Natural killer cell (primary cell): Measurements from ENCODE around the gene CCL22. TPM values are rescaled to one million over a fixed set of nuclear protein-coding genes. Genes with fewer than 3 reads are reported as not detected.

Experiments
- ATAC-seq, 3 donors: fragments of 150-1000 bp in 2 of 3; fragments of 200-7000 bp in 1 of 3; cut with Tn5 transposase; 1 replicate in 1 of 3; 2 replicates in 2 of 3; pipeline ENCODE4 v1.10.0; 2021; ENCODE audit warnings: mild to moderate bottlenecking in 2 of 3, moderate library complexity in 2 of 3
- DNase-seq, 2 donors: peaks; one replicate each; pipeline versions ENCODE4 v3.0.0 to v3.0.0-alpha.2; 2013 to 2021; ENCODE audit warnings: mixed read lengths in 1 of 2
- H3K27ac ChIP-seq: one replicate; pipeline ENCODE4 v1.5.1; 2013; ENCODE audit warnings: mild to moderate bottlenecking, low read length
- H3K27me3 ChIP-seq: one replicate; pipeline ENCODE4 v1.6.1; 2013; ENCODE audit warnings: low read length; ENCODE audit not compliant: control insufficient read depth, insufficient read depth
- H3K36me3 ChIP-seq: one replicate; pipeline ENCODE4 v1.6.1; 2013; ENCODE audit warnings: low read length; ENCODE audit not compliant: control insufficient read depth, insufficient read depth
- H3K4me1 ChIP-seq: one replicate; pipeline ENCODE4 v1.6.1; 2013; ENCODE audit warnings: low read length; ENCODE audit not compliant: control insufficient read depth, insufficient read depth
- H3K4me3 ChIP-seq: one replicate; pipeline ENCODE4 v1.5.1; 2013; ENCODE audit warnings: low read length
- H3K9me3 ChIP-seq: one replicate; pipeline ENCODE4 v1.6.1; 2013; ENCODE audit warnings: low read length; ENCODE audit not compliant: control insufficient read depth, insufficient read depth
- H3K27ac Mint-ChIP-seq, 2 donors: one replicate each; pipeline ENCODE4 v1.8.0; 2022; ENCODE audit warnings: mild to moderate bottlenecking in 2 of 2, mixed read lengths in 2 of 2, moderate library complexity in 1 of 2
- H3K27me3 Mint-ChIP-seq, 2 donors: one replicate each; pipeline ENCODE4 v1.8.0; 2022; ENCODE audit warnings: low read depth in 2 of 2, mixed read lengths in 2 of 2
- H3K36me3 Mint-ChIP-seq: one replicate; pipeline ENCODE4 v1.8.0; 2022; ENCODE audit warnings: mixed read lengths
- H3K4me1 Mint-ChIP-seq, 2 donors: one replicate each; pipeline ENCODE4 v1.8.0; 2022; ENCODE audit warnings: mixed read lengths in 2 of 2
- H3K4me3 Mint-ChIP-seq: one replicate; pipeline ENCODE4 v1.8.0; 2022; ENCODE audit warnings: mild to moderate bottlenecking, moderate library complexity, mixed read lengths
- H3K9me3 Mint-ChIP-seq, 2 donors: one replicate each; pipeline ENCODE4 v1.8.0; 2022; ENCODE audit warnings: mixed read lengths in 2 of 2
- WGBS: methylation state at CpG from one replicate; pipeline ENCODE4 v1.1.7; 2013; ENCODE audit warnings: missing lambda C conversion rate; ENCODE audit not compliant: insufficient coverage; 5-methylcytosine and 5-hydroxymethylcytosine counted together
- intact Hi-C: fragments of 100-400 bp; cut with micrococcal nuclease; formaldehyde crosslinking; loops from one replicate; pipeline ENCODE4 v1.14.2; 2022
- total RNA-seq, 4 donors: library from RNA; stranded (reverse); fragments of 120-200 nt in 1 of 4; gene quantifications; one replicate each; pipeline versions ENCODE4 v1.2.3 to v1.2.4, GENCODE V29; 2013 to 2022
- TF ChIP-seq, protein P1 (sequence below): fragments of 200-600 bp; IDR thresholded peaks from one replicate; pipeline ENCODE4 v1.8.0; 2022; ENCODE audit warnings: antibody characterized with exemption

The CCL22 gene
- total RNA-seq, 3 donors from 2014 or later (not counting 1 experiment from before 2014, with no cell fraction given) = 0.14 TPM; not detected in 2

DNA sequence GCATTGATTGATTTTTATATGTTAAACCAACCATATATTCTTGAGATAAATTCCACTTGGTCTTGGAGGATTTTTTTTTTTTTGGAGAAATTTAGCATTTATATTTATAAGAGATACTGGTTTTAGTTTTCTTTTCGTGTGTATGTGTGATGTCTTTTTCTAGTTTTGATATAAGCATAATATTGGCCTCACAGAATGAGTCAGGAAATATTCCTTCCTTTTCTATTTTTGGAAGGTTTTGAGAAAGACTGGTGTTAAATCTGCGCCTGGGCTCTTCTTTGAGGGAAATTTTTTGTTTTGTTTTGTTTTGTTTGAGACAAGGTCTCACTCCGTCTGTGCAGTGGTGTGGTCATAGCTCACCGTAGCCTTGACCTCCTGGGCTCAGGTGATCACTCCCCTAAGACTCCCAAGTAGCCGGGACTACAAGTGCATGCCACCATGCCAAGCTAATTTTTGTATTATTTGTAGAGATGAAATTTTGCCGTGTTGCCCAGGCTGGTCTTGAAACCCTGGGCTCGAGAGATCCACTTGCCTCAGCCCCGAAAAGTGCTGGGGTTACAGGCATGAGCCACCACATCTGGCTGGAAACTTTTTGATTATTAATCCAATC, 28.8 kb upstream of the CCL22 start:
- Mint-ChIP-seq H3K4me3 (no peak overlapping the region), H3K36me3 (peaks cover 6% of the 10 kb centered on the region), H3K27me3 (peaks cover 10 to 42% of the 10 kb centered on the region in 2 donors), H3K27ac (no peak overlapping the region), H3K9me3 (no peaks in the 10 kb centered on the region), H3K4me1 (no peaks in the 10 kb centered on the region)
- H3K9me3 ChIP-seq = no peaks in the 10 kb centered on the region
- no peaks in the 10 kb centered on the region for H3K27me3 ChIP-seq
- ATAC-seq = no peak
- no peak overlapping the region for H3K27ac ChIP-seq
- no peak for DNase-seq
- H3K36me3 ChIP-seq = no peaks in the 10 kb centered on the region
- no peaks in the 10 kb centered on the region for H3K4me1 ChIP-seq
- WGBS = 75% methylated on average over 7 of the region's 8 CpGs
- intact Hi-C loops = no loop called here
- no peak overlapping the region for H3K4me3 ChIP-seq
- TF ChIP-seq, protein P1, sequence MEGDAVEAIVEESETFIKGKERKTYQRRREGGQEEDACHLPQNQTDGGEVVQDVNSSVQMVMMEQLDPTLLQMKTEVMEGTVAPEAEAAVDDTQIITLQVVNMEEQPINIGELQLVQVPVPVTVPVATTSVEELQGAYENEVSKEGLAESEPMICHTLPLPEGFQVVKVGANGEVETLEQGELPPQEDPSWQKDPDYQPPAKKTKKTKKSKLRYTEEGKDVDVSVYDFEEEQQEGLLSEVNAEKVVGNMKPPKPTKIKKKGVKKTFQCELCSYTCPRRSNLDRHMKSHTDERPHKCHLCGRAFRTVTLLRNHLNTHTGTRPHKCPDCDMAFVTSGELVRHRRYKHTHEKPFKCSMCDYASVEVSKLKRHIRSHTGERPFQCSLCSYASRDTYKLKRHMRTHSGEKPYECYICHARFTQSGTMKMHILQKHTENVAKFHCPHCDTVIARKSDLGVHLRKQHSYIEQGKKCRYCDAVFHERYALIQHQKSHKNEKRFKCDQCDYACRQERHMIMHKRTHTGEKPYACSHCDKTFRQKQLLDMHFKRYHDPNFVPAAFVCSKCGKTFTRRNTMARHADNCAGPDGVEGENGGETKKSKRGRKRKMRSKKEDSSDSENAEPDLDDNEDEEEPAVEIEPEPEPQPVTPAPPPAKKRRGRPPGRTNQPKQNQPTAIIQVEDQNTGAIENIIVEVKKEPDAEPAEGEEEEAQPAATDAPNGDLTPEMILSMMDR = no peak

DNA sequence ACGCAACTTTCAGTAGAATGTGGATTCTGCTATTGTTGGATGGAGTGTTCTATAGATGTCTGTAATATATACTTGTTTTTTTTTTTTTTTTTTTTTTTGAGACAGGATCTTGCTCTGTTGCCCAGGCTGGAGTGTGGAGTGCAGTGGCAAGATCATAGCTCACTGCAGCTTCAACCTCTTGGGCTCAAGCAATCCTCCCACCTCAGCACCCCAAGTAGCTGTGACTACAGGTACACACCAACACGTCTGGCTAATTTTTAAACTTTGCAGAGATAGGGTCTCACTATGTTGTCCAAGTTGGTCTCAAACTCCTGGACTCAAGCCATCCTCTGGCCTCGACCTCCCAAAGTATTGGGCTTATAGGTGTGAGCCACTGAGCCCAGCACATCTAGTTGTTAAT, 27.2 kb upstream of the CCL22 start:
- intact Hi-C loops = no loop called here
- Histone ChIP-seq H3K9me3 (no peaks in the 10 kb centered on the region), H3K27ac (no peak overlapping the region), H3K4me3 (no peak overlapping the region), H3K4me1 (no peaks in the 10 kb centered on the region), H3K36me3 (no peaks in the 10 kb centered on the region), H3K27me3 (no peaks in the 10 kb centered on the region)
- TF ChIP-seq, protein P1 = no peak
- Mint-ChIP-seq H3K27ac (no peak overlapping the region), H3K27me3 (peaks cover 15 to 50% of the 10 kb centered on the region in 2 donors), H3K9me3 (no peaks in the 10 kb centered on the region), H3K36me3 (peaks cover 6% of the 10 kb centered on the region), H3K4me1 (no peaks in the 10 kb centered on the region), H3K4me3 (no peak overlapping the region)
- WGBS = 84% methylated on average over 3 of the region's 3 CpGs
- DNase-seq (no peak), ATAC-seq (no peak)

DNA sequence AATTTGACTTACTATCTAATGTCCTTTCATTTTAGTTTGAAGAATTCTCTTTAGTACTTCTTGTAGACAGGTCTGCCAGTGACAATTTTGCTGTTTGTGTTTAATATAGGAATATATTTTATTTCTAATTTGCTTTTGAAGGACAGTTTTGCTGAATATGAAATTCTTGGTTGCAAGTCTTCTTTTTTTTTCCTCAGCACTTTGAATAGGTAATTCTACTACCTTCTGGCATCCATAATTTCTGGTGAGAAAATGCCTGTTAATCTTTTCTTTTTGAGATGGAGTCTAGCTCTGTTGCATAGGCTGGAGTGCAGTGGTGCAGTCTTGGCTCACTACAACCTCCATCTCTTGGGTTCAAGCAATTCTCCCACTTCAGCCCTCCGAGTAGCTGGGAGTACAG, 25.2 kb upstream of the CCL22 start:
- intact Hi-C loops = no loop called here
- Mint-ChIP-seq H3K27me3 (peaks cover 17 to 54% of the 10 kb centered on the region in 2 donors), H3K27ac (no peak overlapping the region), H3K4me1 (no peaks in the 10 kb centered on the region), H3K9me3 (no peaks in the 10 kb centered on the region), H3K36me3 (peaks cover 6% of the 10 kb centered on the region), H3K4me3 (no peak overlapping the region)
- H3K27me3 ChIP-seq = no peaks in the 10 kb centered on the region
- no peaks in the 10 kb centered on the region for H3K9me3 ChIP-seq
- no peaks in the 10 kb centered on the region for H3K4me1 ChIP-seq
- H3K27ac ChIP-seq = no peak overlapping the region
- no peak for DNase-seq
- 100% methylated on average over 1 of the region's 1 CpG for WGBS
- H3K4me3 ChIP-seq = no peak overlapping the region
- TF ChIP-seq, protein P1 = no peak
- no peaks in the 10 kb centered on the region for H3K36me3 ChIP-seq
- no peak for ATAC-seq

DNA sequence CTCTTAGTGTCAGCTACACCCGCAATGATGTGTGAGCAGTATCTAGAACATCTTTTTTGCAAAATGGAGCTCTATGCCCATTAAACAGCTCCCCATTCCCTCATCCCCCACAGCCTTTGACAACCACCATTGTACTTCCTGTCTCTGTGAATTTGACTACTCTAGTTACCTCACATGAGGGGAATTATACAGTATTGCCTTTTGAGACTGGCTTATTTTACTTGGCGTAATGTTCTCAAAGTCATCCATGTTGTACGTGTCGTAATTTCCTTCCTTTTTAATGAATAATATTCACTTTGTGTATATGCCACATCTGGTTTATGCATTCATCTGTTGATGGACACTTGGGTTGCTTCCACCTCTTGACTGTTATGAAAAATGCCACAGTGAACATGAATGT, 23.2 kb upstream of the CCL22 start:
- Histone ChIP-seq H3K4me1 (no peaks in the 10 kb centered on the region), H3K4me3 (no peak overlapping the region), H3K27me3 (no peaks in the 10 kb centered on the region), H3K9me3 (no peaks in the 10 kb centered on the region), H3K27ac (no peak overlapping the region), H3K36me3 (no peaks in the 10 kb centered on the region)
- Mint-ChIP-seq H3K4me1 (no peaks in the 10 kb centered on the region), H3K27ac (no peak overlapping the region), H3K9me3 (no peaks in the 10 kb centered on the region), H3K36me3 (peaks cover 6% of the 10 kb centered on the region), H3K4me3 (no peak overlapping the region), H3K27me3 (peaks cover 25 to 50% of the 10 kb centered on the region in 2 donors)
- ATAC-seq (no peak), DNase-seq (no peak)
- intact Hi-C loops = no loop called here
- TF ChIP-seq, protein P1 = no peak
- WGBS = 90% methylated on average over 4 of the region's 4 CpGs
